HG02852 (cell line): ENCODE measurements around the gene ZNF592.

ENCODE experiments used
- ATAC-seq: cut with Tn5 transposase; IDR thresholded peaks from one replicate; pipeline ENCODE4 v1.9.1; 2021; ENCODE audit warnings: mild to moderate bottlenecking, moderate library complexity; ENCODE audit not compliant: unreplicated experiment

ZNF592 gene

DNA sequence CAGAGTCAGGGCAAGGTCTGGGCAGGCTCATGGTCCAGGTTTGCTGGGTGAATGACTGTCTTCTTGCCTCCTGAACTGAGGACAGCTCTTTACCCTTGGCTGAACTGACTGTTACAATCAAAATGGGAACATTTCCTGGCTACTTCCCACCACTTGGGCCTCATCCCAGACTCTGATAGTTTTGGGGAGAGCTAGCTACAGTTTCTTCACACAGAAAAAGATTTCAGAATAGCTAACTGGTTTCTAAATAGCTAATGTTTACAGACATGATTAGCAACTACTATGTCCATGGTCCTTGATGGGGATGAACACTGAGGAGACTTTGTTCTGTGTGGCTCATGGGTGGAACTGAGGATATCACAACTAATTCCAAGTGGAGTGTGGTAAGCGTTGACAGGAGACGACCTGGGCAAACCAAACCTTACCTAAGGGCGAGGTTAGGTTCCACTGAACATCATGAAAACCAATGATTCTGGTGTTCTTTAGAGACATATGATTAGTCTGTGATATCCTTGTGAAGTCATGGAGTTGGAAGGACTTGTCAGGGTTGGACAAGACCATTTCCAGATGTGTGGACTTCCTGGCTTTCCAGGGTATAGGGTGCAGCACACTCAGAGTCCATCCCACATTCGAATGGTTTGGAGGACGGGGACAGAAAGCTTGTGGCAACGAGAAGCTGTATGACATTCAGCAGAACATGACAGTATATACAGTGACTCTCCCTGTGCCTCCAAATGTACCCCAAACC lies 76.0 kb downstream of the ZNF592 start:
- no peak for ATAC-seq

DNA sequence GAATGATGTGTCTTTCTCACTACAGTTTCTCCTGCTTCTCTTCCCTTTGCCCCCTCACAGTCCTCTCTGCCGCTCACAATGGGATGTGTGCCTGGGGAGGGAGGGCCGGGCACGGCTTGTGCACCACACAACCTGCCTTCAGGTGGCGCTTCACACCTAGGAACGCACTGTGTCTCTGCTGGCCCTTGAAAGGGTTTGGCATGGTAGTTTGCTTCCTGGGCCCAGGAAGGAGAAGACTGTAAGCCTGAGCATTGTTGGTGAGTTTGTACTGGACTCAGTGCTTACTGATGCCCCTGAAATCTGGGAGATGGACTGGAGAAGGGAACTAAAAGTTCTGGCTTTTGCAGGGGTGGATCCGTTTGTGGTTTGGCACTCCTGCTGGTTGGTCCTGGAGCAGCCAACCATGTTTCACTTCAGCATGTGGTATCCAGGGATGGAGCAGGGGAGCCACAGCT lies 78.0 kb downstream of the ZNF592 start:
- no peak for ATAC-seq

- ATAC-seq: no peak
Observed at GRCh38 chr15:84827246-84827645, 78.9 kb downstream of the ZNF592 start.

- ATAC-seq: no peak
Observed at GRCh38 chr15:84828086-84828908, 79.9 kb downstream of the ZNF592 start.

DNA sequence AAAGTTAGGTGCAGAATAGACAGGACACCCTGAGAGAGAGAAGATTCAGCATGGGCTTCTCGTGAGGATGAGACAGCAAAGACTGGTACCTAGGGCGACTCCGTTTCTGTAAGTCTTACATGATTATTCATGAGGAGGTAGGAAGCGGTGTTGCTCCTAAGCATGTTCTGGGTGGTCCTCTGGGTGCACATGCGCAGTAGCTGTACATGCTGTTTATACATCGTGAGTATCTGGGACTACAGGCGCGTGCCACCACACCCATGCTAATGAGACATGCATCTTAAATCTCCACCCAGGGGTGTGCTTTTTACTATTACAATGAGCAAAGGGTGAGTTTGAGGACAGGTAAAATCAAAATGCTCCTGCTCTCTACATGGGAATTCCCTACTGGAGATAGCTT lies 81.0 kb downstream of the ZNF592 start:
- no peak for ATAC-seq

- ATAC-seq: no peak
Observed at GRCh38 chr15:84830036-84830435, 81.6 kb downstream of the ZNF592 start.

DNA sequence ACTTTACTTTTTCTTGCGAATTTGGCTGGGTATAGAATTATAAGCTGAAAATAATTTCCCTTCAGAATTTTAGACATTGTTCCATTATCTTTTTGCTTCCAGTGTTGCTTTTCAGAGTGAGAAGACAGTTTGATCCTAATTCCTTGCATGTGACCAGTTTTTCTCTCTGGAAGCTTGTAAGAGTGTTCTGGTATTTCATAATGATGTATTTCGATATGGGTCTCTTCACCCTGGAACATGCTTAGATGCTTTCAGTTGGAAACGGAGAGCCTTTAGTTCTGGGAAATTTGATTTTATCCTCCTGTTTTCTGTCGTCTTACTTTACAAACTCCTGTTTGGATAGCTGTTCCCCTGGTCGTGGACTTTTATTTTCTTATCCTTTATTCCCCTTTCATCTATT lies 82.6 kb downstream of the ZNF592 start:
- ATAC-seq: no peak

DNA sequence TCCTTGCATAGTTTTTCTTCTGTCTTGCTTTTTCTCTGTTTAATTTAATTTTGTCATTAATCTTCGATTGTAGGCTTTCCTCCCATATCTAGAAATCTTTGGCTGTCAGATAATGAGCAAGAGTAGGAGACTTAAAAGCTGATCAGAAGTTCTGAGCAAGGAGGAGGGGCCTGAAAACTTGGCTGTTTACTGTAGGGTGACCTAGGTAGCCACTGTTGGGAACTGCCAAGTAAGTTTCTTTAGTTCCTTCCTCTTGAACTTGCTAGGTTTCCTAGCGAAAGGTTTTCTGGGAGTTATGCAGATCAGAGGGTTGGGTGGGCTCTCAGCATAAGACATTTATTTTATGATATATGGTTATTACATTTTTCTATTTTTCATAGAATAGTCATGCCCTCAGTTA lies 83.2 kb downstream of the ZNF592 start:
- ATAC-seq: no peak

- no peak for ATAC-seq
Observed at GRCh38 chr15:84832448-84833040, 84.2 kb downstream of the ZNF592 start.

DNA sequence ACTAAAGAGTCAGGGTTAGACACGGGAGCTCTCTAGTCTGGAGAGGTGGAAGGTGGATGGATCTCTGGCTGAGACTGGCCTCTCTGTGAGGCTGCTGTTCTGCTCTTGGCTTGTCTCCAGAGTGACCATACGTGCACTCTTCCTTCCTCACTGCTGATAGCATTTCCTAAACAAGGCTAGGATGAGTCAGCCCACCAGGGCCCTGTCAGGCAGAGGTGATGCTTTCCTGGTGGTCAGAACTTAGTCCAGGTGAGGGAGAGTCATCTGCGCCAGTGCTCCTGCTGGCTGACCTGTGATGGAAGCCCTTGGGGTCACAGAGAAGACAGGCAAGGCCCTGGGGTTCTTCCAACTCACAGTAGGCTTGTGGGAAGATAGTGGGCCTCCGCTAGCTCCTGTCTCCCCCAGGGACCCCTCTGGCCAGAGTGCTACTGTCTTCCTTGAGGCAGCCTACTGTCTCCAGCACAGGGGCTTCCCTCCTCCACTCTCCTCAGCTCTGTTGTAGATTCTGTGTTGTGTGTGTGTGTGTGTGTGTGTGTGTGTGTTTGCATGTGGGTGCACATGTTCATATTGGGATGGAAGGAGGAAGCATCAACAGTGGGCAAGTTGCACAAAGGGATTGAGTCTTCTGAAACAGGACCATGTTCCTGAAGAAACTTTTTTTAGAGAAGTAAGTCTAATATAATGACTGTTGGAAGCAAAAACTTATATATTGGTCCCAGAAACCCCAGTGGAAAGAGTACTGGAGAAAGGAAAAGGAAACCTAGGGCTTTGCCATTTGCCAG lies 85.2 kb downstream of the ZNF592 start:
- no peak for ATAC-seq

- no peak for ATAC-seq
Observed at GRCh38 chr15:84834229-84834955, 86.0 kb downstream of the ZNF592 start.

DNA sequence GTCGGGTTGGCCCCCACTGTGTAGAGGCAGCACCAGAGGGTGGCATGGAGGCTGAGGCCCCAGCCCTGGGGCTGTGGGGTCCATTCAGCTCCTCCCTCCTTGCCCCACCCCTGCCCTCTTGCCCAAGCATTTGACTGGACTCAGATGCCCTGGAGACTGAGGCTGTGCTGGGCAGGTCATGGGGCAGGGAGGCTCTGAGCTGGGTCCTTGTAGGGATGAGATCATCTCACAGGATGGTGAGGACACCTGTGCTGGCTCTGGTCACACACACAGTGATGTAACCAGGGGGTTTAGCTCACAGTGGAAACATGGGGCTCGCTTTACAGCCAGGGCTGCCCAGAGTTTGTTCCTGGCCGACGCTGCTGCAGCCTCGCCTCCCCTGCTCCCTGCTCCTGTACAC lies 86.6 kb downstream of the ZNF592 start:
- no peak for ATAC-seq

GRCh38 chr15:84835661-84836337 lies 87.4 kb downstream of the ZNF592 start:
- no peak for ATAC-seq

DNA sequence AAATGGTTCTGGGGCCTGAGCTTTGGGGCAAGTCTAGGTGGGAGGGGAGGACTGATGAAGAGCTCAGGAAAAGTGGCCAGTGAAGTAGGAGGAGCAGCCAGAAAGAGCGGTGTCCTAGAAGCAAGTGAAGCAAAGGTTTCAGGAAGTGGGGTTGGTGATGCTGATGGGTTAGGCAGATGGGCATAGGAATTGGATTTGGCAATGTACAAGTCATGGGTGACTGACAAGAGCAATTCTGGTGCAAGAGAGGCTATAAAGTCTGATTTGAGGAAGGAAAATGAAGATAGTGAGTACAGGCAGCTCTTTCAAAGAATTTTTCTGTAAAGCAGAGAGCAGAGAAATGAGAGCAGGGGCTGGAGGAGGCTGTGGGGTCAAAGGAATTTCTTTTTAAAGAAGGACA lies 88.5 kb downstream of the ZNF592 start:
- no peak for ATAC-seq

GRCh38 chr15:84839714-84840113 lies 91.3 kb downstream of the ZNF592 start:
- ATAC-seq: no peak

DNA sequence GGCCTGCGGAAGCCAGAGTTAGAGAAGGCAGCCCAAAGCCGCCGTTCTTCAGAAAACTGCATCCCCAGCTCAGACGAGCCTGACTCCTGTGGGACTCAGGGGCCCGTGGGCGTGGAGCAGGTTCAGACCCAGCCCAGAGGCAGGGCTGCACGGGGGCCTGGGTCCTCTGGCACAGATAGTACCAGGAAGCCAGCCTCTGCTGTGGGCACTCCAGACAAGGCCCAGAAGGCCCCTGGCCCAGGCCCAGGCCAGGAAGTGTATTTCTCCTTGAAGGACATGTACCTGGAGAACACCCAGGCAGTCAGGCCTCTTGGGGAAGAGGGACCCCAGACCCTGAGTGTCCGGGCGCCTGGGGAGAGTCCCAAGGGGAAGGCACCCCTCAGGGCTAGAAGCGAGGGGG lies 91.9 kb downstream of the ZNF592 start:
- ATAC-seq: no peak

DNA sequence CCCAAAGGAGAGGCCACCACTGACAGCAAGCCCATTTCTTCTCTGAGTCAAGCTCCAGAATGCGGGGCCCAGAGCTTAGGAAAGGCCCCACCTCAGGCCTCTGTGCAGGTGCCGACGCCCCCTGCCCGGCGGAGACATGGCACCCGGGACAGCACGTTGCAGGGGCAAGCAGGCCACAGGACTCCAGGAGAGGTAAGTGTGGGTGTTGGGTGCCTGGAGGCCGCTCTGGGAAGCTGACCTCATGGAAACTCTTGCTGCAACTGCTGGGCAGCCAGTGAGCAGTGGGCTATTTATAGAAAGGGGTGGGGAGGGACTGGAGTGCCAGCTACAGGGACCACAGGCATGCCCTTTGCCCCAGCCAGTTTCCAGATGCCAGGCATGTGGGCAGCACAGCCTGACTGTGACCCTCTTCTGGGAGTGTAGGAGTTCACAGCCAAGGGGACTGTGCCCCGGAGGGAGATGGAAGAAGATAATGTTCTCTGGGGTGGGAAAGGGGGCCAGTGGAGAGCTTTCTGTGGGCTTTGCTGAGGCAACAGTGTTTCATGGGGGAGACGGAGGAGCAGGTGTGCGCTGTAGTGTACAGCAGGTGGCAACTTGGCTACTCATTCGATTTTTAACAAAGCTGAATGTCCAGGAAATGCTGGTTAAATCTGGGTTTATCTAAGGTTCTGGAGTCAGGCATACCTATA lies 92.5 kb downstream of the ZNF592 start:
- ATAC-seq: no peak

DNA sequence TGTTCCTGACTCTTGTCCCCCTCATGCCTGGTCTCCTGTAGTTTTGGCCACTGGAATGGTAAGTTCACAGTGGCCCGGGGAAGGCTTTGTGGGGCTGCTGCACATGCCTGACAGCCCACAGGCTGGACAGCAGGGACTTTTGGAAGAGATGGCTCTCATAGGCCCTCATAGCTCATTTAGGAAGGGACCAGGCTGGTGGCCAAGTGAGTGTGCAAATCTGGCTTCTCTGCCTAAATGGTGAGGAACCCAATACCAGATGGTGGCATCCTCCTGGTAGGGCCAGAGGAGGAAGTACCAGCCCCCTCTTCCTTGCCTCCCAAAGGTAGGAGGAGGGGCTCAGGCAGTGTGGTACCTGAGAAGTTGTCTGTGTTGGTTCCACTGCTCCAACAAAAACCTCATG lies 94.4 kb downstream of the ZNF592 start:
- ATAC-seq: no peak

DNA sequence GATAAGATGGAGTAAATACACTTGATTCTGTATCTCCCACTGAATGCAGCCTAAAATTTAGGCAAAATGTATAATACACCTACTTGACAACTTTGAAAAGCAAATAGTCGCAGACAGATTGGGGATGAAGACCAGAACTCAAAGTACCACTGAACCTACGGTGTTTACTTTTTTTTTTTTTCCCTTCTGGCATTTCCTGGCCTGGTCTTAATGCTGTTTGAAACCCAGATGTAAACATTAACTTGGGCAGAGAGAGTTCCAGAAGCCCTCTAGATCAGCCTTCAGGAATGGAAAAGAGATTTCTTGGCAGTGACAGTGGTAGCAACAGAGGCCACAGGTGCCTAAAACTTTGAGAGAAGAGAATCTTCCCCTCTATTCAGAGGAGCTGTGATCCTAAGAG lies 96.6 kb downstream of the ZNF592 start:
- no peak for ATAC-seq
